Stimulated activated CD4-positive, alpha-beta T cell treated with anti-CD3 and anti-CD28 coated beads, Interleukin-4, amount 100 ng/mL, for 48 hours (primary cell): Measurements from ENCODE around the gene SHCBP1L.

Experiments used
- DNase-seq, 2 donors: peaks; one replicate each; pipeline ENCODE4 v3.0.0-alpha.2; 2020; ENCODE audit warnings: low read depth in 2 of 2

SHCBP1L gene

DNA sequence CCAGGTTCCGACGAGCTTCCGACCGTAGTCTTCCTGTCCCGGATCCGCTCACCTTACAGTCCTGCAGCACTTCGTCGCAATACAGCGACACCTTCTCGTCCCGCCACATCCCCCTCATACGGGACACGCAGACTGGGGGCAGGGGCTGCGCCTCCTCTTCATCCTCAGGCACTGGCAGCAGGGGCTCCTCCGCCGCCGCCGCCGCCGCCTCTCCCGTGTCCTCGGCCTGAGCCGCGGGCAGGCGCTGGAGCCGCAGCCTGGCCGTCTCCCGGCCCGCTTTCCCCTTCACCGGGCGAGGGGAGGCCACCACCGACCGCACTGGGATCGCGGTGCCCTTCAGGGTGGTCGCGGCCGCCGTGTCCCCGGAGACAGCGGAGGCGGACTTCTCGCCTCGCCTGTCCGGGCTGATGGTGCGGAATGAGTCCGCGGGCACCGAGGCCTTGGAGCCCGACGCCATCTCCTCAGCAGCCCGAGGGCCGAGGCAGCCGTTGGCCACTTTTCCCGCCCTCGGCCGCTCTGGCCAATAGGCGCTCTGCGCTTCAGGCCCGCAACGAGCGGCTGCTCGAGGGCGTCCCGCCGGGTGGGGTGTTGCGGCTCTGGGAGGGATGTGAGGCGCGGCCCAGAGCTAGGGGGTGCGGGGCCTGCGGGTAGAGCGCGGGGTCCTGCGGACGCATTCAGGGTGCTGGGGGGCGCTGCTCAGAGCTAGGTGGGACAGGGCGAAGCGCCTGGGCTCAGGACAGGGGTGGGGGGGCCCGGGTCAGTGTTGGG, at the start of gene SHCBP1L:
Gene SHCBP1L (minus strand): TSS at position 490 of the 768 bp plus-strand sequence. CDS start 33 bp downstream, at position 457.
- DNase-seq, result no peak

GRCh38 chr1:183002267-183002666, 49.3 kb upstream of the SHCBP1L start:
- no peak for DNase-seq

DNA sequence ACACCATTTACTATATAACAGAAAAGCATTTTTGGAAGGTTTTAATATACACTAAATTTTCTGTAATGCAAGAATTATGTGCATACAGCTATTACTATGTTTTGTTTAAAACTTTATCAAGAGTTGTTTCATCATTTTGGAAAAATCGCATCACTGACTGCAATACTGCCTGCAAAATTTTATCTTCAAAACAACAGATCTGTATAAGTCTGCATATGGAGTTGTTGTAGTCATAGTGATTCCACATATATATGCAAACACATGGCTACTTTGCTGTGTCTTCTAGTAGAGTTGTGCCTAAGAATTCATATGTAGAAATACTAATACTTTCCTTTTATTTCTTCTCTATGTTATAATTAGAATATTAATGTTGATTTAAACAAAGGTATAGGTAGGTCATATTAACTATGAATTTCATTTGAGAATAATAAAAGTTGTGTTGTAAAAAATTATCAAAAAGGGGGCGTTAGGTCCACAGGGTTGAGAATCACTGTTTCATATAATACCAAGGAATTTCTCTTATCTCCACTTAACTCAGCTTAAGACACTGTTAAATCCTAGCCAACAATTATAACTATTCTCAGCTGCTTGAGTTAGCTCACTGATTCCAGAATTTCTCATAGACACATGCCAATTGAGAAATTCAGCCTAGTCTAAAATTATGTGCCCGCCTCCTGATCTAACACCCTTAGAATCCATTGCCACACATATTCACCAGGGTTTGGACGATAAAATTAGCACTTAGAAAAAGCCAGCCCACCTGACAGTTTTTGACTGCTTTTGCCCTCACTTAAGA, 47.4 kb upstream of the SHCBP1L start:
- DNase-seq, result no peak

- DNase-seq, result no peak
These were observed 45.5 kb upstream of the SHCBP1L start for GRCh38 chr1:182998482-182998881.

DNA sequence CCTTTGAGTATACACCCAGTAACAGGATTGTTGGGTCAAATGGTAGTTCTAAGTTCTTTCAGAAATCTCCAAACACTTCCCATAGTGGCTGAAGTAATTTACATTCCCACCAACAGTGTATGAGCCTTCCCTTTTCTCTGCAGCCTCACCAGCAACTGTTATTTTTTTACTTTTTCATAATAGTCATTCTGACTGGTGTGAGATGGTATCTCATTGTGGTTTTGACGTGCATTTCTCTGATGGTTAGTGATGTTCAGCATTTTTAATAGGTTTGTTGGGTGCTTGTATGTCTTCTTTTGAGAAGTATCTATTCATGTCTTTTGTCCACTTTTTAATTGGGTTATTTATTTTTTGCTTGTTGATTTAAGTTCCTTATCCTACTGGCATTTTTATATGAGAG, 43.9 kb upstream of the SHCBP1L start:
- no peak for DNase-seq

- DNase-seq, result no peak
These were observed 42.9 kb upstream of the SHCBP1L start for GRCh38 chr1:182995894-182996293.

DNA sequence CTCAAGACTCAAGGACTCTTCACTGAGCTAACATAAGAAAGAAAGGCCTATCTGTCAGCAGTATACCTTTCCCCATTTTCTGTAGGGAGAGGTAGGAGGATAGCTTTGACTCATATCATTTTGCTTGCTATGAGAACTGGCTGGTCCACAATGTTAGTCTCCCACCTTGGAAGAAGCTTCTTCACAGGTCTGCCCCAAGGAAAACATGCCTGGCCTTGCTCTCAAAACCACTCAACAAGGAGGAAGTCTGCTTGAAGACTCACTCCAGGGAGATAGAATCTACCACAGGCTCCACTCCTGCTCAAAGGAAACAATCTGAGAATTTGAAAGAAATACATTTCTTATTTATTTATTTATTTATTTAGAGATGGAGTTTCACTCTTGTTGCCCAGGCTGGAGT, 40.8 kb upstream of the SHCBP1L start:
- DNase-seq, result no peak

DNA sequence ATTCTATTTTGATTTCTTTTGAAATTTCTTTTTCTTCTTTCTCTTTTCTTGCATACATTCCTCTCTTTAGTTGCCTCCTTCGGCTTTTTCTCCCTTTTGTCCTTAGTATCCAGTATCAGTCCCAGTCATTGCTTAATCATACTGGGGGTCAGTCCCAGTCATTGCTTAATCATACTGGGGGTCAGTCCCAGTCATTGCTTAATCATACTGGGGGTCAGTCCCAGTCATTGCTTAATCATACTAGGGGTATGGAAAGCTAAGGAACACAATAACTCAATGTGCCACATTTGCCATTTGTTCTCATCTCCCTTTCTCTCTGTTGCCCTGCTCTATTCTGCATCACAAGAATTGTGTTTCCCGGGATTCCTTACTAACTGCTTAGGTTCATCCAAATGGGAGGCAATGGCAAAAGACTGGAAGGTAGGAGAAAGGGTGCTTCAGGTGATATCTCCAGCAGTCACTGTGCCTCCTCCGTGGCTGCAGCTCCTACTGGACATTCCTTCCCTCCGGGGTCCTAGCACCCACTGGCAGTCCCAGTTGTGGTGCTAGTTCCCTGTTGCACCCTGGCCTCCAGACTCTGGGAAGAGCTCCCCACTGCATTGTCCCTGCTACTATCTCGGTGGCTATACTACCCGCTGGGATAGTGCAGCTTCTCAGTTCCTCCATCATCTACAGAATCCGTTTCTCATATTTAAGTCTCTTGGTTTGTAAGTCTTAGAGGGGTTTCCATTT, 37.6 kb upstream of the SHCBP1L start:
- no peak for DNase-seq

DNA sequence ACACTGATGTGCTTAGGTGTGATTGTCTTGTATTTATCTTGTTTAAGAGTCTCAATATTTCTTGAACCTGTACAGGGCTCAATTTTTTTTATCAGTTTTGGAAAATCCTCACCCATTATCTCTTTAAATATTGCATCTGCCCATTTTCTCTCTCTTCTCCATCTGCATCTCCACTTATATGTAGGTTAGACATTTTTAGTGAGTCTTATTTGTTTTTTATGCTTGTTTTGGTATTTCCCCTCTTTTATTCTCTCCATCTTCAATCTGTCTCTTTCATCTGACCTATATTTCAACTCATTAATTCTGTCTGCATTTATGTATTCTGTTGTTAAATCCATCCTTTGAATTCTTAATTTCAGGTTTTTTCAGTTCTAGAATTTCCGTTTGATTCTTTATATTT, 32.9 kb upstream of the SHCBP1L start:
- no peak for DNase-seq

- DNase-seq, result no peak
These were observed 31.7 kb upstream of the SHCBP1L start for GRCh38 chr1:182984621-182985020.

- DNase-seq, result no peak
These were observed 31.2 kb upstream of the SHCBP1L start for GRCh38 chr1:182984138-182984537.

DNA sequence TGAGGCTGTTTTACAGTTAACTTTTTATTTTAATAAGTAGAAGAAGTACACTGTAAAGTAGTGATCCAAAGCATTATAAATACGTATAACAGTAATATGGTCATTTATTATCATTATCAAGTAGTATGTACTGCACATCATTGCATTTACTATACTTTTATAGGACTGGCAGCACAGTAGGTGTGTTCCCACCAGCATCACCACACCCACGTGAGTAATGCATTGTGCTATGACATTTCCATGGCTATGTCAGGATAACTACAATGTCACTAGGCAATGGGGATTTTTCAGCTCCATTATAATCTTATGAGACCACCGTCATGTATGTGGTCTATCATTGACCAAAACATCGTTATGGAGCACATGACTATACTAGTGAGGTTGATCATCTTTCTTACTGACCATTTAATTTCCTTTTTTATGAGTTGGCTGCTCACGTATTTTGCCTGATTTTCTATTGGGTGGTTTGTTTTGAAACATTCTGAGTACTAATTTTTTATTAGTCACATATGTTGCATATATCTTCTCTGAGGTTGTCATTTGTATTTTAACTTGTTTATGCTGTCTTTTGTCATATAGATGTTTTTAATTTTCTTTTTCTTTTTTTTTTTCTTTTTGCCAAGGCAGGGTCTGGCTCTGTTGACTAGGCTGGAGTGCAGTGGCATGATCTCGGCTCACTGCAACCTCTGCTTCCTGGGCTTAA, 25.3 kb upstream of the SHCBP1L start:
- no peak for DNase-seq

DNA sequence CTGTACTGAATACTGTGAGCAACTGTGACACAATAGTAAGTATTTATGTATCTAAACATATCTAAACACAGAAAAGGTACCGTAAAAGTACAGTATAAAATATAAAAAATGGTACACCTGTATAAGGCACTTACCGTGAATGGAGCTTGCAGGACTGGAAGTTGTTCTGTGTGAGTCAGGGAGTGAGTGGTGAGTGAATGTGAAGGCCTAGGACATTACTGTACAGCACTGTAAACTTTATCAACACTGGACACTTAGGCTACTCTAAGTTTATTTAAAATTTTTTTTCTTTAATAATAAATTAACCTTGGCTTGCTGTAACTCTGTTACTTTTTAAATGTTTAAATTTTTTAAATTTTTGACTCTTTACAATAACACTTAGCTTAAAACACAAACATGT, 24.5 kb upstream of the SHCBP1L start:
- no peak for DNase-seq

- DNase-seq, result no peak
These were observed 21.7 kb upstream of the SHCBP1L start for GRCh38 chr1:182974506-182975191.

DNA sequence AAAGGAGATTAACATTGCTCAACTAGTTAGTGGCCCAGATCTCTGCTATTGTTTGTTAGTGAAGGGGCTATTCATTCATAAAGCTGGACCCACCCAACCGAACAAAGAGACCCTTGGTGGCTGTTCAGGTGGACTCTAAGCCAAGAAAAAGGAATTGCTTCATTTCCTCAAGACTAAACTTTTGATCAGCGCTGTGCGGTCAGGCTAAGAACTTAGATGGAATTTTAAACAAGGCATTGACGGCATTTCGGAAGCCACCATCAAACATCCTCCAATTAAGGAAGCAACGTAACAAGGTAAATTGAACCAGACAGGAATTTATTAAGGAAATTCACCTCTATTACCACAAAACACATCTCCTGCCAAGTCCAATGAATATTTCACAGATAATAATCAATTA, 19.9 kb upstream of the SHCBP1L start:
- no peak for DNase-seq

- no peak for DNase-seq
These were observed 19.3 kb upstream of the SHCBP1L start for GRCh38 chr1:182972231-182972630.

DNA sequence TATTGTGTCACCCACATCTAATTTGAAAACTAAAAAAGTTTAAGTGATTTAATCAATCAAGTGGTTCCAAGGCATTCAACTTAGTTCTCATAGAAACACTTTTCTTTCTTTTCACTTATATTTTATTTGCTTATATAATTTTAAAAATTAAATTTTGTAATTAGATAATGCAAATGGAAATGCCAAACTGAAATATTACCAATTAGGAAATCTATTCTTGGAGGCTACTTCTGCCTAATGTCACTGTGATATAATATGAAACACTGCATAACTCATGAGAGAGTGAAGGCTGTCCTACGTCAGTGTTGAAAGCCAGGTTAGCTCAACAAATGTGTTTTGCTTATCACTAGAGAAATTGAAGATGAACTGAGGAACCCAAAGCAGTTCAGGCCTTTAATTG, 18.3 kb upstream of the SHCBP1L start:
- no peak for DNase-seq

- no peak for DNase-seq
These were observed 16.1 kb upstream of the SHCBP1L start for GRCh38 chr1:182968836-182969734.

- no peak for DNase-seq
These were observed 15.3 kb upstream of the SHCBP1L start for GRCh38 chr1:182968151-182968741.

DNA sequence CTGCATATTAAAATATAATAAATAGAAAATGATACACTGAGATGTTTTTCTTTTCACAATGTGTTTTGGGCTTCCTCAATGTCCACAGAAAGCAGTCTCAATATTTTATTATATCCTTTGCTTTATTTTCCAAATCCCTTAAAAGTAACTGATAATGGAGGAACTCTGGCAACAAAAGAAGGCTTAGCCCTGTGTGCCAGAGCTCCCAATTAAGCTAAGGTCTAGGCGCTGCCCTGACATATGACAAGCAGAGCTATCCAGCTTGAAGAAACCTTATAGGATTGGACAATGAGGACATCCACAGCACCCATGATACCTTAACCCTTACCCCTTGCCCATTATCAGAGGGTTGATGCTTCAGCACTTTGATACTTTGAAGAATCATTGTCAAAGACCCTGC, 12.9 kb upstream of the SHCBP1L start:
- DNase-seq, result no peak
